Adrenal gland (tissue), 12 donors: ENCODE data around the gene YTHDF1. TPM values are rescaled to one million over a fixed set of nuclear protein-coding genes. Genes with fewer than 3 reads are reported as not detected.

Source experiments
- DNase-seq, 7 donors: peaks; one replicate each; pipeline ENCODE4 v3.0.0-alpha.2; 2019 to 2020
- H3K27ac ChIP-seq, 5 donors: fragments of 200-600 bp; sonication (generic) in 4 of 5; 1 replicate in 3 of 5; 2 replicates in 2 of 5; pipeline versions ENCODE4 v1.5.1 to v1.8.0; 2016 to 2020; ENCODE audit warnings: mild to moderate bottlenecking in 1 of 5
- H3K27me3 ChIP-seq: fragments of 200-600 bp; 2 replicates; pipeline ENCODE4 v1.8.0; 2021
- H3K36me3 ChIP-seq, 2 donors: fragments of 200-600 bp; replicated peaks in 1 of 2; 1 replicate in 1 of 2; 2 replicates in 1 of 2; pipeline versions ENCODE4 v1.5.1 to v1.8.0; 2018 to 2022
- H3K4me1 ChIP-seq, 2 donors: fragments of 200-600 bp; replicated peaks in 1 of 2; 1 replicate in 1 of 2; 2 replicates in 1 of 2; pipeline versions ENCODE4 v1.5.1 to v1.8.0; 2018 to 2021
- H3K4me3 ChIP-seq, 4 donors: fragments of 200-600 bp; sonication (generic) in 3 of 4; one replicate each; pipeline ENCODE4 v1.5.1; 2016 to 2018
- H3K9me3 ChIP-seq, 3 donors: fragments of 200-600 bp; sonication (generic) in 1 of 3; replicated peaks in 1 of 3; 1 replicate in 2 of 3; 2 replicates in 1 of 3; pipeline versions ENCODE4 v1.5.1 to v1.8.0; 2016 to 2021
- CTCF ChIP-seq, 6 experiments: fragments of 450-650 bp in 4 of 6; fragments of 200-600 bp in 2 of 6; sonication (generic) in 1 of 6; IDR thresholded peaks; 1 replicate in 5 of 6; 2 replicates in 1 of 6; pipeline versions ENCODE4 v1.5.1 to v1.8.0; 2016 to 2021; ENCODE audit warnings: antibody characterized with exemption in 6 of 6, mild to moderate bottlenecking in 2 of 6, moderate library complexity in 1 of 6
- POLR2A ChIP-seq, 2 donors: fragments of 450-650 bp; IDR thresholded peaks; one replicate each; pipeline ENCODE4 v1.6.1; 2017; ENCODE audit warnings: antibody characterized with exemption in 2 of 2, mild to moderate bottlenecking in 2 of 2, moderate library complexity in 1 of 2
- WGBS, 4 donors: extraction: QIAGEN DNeasy Blood & Tissue Kit in 2 of 4; methylation state at CpG; one replicate each; pipeline versions ENCODE4 v1.1.5 to v1.1.7; 2013 to 2017; 5-methylcytosine and 5-hydroxymethylcytosine counted together
- intact Hi-C, 2 donors: fragments of 100-400 bp; cut with DNase I; formaldehyde crosslinking; loops; one replicate each; pipeline versions ENCODE4 v1.14.1 to v1.15.0; 2022 to 2023
- polyA plus RNA-seq, 3 donors: library from polyadenylated mRNA; stranded (reverse); fragments of 200-250 nt in 2 of 3; fragments of 350-450 nt in 1 of 3; fragmentation: Illumina TruSeq in 1 of 3; extraction: RNeasy Lipid Tissue Mini Kit (QIAGEN cat#74804) in 1 of 3; gene quantifications; one replicate each; pipeline ENCODE4 v1.2.3, GENCODE V29; 2013 to 2014
- total RNA-seq, 9 donors: library from RNA; depleted of rRNA in 4 of 9; stranded (reverse); fragments of >200 nt in 4 of 9; fragments of 120-200 nt in 1 of 9; fragmentation: NEBNext Ultra II Directional in 1 of 9; extraction: Animal tissue kit (Norgen Biotek cat#: 25700) in 1 of 9; gene quantifications; one replicate each; pipeline versions ENCODE4 v1.1.0 to v1.2.4, GENCODE V29; 2013 to 2023
- donor health status: healthy with polysubstance abuse.
- donor health status: Bipolar disorder and iron deficiency.
- donor health status: DM: yes; HTN: yes; CAD: no.
- donor health status: DM: no; HTN: no; CAD: no.
- donor health status: DM: no; HTN: no; CAD: no.
- donor health status: DM: yes; HTN: yes; CAD: no.

YTHDF1 gene
- total and polyA plus RNA-seq, 12 donors: 18.1 to 41.9 (median 32.5) TPM

GRCh38 chr20:63262836-63263235 is 46.9 kb upstream of the YTHDF1 start:
- Histone ChIP-seq H3K4me3 (no peak overlapping the region), H3K9me3 (no peaks in the 10 kb centered on the region), H3K27ac (no peak overlapping the region), H3K27me3 (no peaks in the 10 kb centered on the region), H3K36me3 (no peaks in the 10 kb centered on the region), H3K4me1 (no peaks in the 10 kb centered on the region)
- WGBS, 4 donors: 78 to 83% (median 80%) methylated on average over 1 to 9 of the region's 9 CpGs
- TF ChIP-seq POLR2A (IDR thresholded peaks at IDR 0.05) (no peak), CTCF (IDR thresholded peaks at IDR 0.05) (no peak)
- no peak for DNase-seq
- intact Hi-C loops: no loop called here

- no peaks in the 10 kb centered on the region for H3K36me3 ChIP-seq
- H3K27me3 ChIP-seq: no peaks in the 10 kb centered on the region
- no peak for DNase-seq
- WGBS, 4 donors: 46 to 49% (median 47%) methylated on average over 24 to 30 of the region's 30 CpGs
- H3K9me3 ChIP-seq: no peaks in the 10 kb centered on the region
- TF ChIP-seq POLR2A (IDR thresholded peaks at IDR 0.05) (no peak), CTCF (IDR thresholded peaks at IDR 0.05) (no peak)
- no peaks in the 10 kb centered on the region for H3K4me1 ChIP-seq
- intact Hi-C loops: no loop called here
- no peak overlapping the region for H3K27ac ChIP-seq
- H3K4me3 ChIP-seq: no peak overlapping the region
These were observed 46.0 kb upstream of the YTHDF1 start for GRCh38 chr20:63261795-63262528.

GRCh38 chr20:63261060-63261794 is 45.3 kb upstream of the YTHDF1 start:
- H3K27me3 ChIP-seq: peaks cover 4% of the 10 kb centered on the region
- H3K9me3 ChIP-seq: no peaks in the 10 kb centered on the region
- no peak for DNase-seq
- H3K4me3 ChIP-seq: no peak overlapping the region
- no peaks in the 10 kb centered on the region for H3K4me1 ChIP-seq
- 47 to 62% (median 52%) methylated on average over 12 to 25 of the region's 25 CpGs for WGBS, 4 donors
- no peaks in the 10 kb centered on the region for H3K36me3 ChIP-seq
- TF ChIP-seq CTCF (IDR thresholded peaks at IDR 0.05): no peak
- intact Hi-C loops: no loop called here
- H3K27ac ChIP-seq: peak overlapping the region in 1 of 5 donors; percentile 10

GRCh38 chr20:63260521-63260920 is 44.6 kb upstream of the YTHDF1 start:
- Histone ChIP-seq H3K36me3 (no peaks in the 10 kb centered on the region), H3K9me3 (no peaks in the 10 kb centered on the region), H3K27me3 (peaks cover 10% of the 10 kb centered on the region), H3K4me1 (no peaks in the 10 kb centered on the region), H3K27ac (peak overlapping the region in 1 of 5 donors; percentile 10), H3K4me3 (no peak overlapping the region)
- 64 to 87% (median 83%) methylated on average over 5 to 15 of the region's 15 CpGs for WGBS, 4 donors
- no peak for TF ChIP-seq CTCF (IDR thresholded peaks at IDR 0.05)
- no peak for TF ChIP-seq POLR2A (IDR thresholded peaks at IDR 0.05)
- intact Hi-C loops: no loop called here
- no peak for DNase-seq
